NCI-H345 treated with DMSO at 0.1 percent for 48 hours (cell line): ENCODE data around the gene NEDD4.
"Not testable (repeated sequence)": the region's sequence is repeated elsewhere in the genome, so short reads cannot be mapped to it uniquely, and the experiment has no call there.

ENCODE experiments used
- DNase-seq: peaks from one replicate; lab custom pipeline; 2025; ENCODE audit not compliant: unreplicated experiment; lab: John Stamatoyannopoulos, UW

Gene NEDD4

GRCh38 chr15:55785593-55785992 is 207.8 kb downstream of the NEDD4 start:
- not testable (repeated sequence) for DNase-seq

- DNase-seq: no peak
Observed at GRCh38 chr15:55784286-55784685, 209.1 kb downstream of the NEDD4 start.

DNA sequence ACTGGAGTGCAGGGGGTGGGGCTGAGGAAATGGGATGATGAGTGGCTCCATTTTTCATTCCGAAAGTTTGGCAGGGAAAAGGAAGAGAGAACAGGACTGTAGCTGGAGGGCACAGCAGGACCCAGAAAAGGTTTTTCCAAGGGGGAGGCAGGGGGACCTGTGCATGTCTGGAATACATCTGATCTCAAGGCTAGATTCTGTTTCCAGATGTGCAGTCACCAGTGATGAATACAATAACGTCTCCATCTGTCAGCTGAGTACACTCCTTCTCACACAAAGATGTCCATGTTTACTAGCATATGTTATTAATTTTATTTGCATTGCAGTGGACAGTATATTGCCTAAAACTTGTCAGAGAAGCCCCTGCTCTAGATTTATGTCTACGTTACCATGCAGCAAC is 210.5 kb downstream of the NEDD4 start:
- no peak for DNase-seq

DNA sequence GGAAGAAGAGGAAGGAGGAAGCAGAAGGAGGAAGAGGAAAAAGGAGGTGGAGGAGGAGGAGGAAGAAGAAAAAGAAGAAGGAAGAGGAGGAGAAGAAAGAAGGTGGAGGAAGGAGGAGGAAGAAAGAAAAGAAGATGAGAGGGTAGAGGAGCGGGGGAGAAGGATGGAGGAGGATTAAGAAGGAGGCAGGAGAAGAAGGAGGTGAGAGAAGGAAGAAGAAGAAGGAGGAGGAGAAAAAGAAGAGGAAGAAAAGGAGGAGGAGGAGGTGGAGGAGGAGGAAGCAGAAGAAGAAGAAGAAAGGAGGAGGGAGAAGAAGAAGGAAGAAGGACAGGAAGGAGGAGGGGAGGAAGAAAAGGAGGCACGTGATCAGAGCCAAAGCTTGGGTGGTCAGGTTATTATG is 213.1 kb downstream of the NEDD4 start:
- no peak for DNase-seq

DNA sequence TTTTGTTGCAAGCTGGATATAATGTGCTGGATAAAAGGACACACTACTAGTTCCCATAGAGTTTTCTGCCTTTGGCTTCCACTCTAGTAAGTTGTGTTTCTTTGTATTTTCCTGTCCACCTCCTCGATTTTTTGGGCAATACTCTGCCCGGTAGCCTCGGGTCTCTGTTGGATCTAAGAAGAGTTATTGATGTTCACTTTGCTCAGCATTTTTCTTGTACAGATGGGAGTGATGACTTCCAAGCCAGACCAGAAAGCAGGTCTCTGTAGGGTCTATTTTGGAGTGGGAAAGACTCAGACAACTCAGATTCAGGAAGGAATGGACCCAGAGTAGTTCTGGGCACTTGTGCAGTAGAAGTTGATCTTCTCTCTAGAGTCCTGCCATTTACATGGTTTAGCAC is 214.5 kb downstream of the NEDD4 start:
- DNase-seq: no peak
